HEK293 (cell line): Measurements from ENCODE around the gene MYH7B.

Experiments
- AEBP2 ChIP-seq: fragments of 450-650 bp; formaldehyde crosslinking; IDR thresholded peaks from 2 replicates; pipeline ENCODE4 v1.5.1; 2016; ENCODE audit warnings: missing biosample characterization, missing genetic modification characterization, borderline replicate concordance
- GLIS2 ChIP-seq: fragments of 450-650 bp; formaldehyde crosslinking; IDR thresholded peaks from 2 replicates; pipeline ENCODE4 v1.5.1; 2016; ENCODE audit warnings: missing biosample characterization, missing genetic modification characterization
- HOXC10 ChIP-seq: sonication (generic); formaldehyde crosslinking; IDR thresholded peaks from 2 replicates; pipeline ENCODE4 v1.8.1; 2023; ENCODE audit warnings: mild to moderate bottlenecking, missing genetic modification reagents
- HOXD13 ChIP-seq: sonication (generic); formaldehyde crosslinking; IDR thresholded peaks from 2 replicates; pipeline ENCODE4 v1.8.0; 2022; ENCODE audit warnings: missing genetic modification reagents, borderline replicate concordance
- KLF1 ChIP-seq: fragments of 450-650 bp; formaldehyde crosslinking; IDR thresholded peaks from 2 replicates; pipeline ENCODE4 v1.5.1; 2016; ENCODE audit warnings: missing biosample characterization, missing genetic modification characterization
- KLF16 ChIP-seq: fragments of 450-650 bp; formaldehyde crosslinking; IDR thresholded peaks from 2 replicates; pipeline ENCODE4 v1.5.1; 2017; ENCODE audit warnings: missing biosample characterization, missing genetic modification characterization
- KLF8 ChIP-seq: fragments of 450-650 bp; formaldehyde crosslinking; IDR thresholded peaks from 2 replicates; pipeline ENCODE4 v1.5.1; 2016; ENCODE audit warnings: missing biosample characterization, missing genetic modification characterization
- MZF1 ChIP-seq: fragments of 450-650 bp; formaldehyde crosslinking; IDR thresholded peaks from 2 replicates; pipeline ENCODE4 v1.5.1; 2017; ENCODE audit warnings: missing biosample characterization, missing genetic modification characterization, borderline replicate concordance
- OSR2 ChIP-seq: fragments of 450-650 bp; formaldehyde crosslinking; IDR thresholded peaks from 2 replicates; pipeline ENCODE4 v1.5.1; 2016; ENCODE audit warnings: missing biosample characterization, missing genetic modification characterization
- SALL2 ChIP-seq: fragments of 450-650 bp; formaldehyde crosslinking; IDR thresholded peaks from 2 replicates; pipeline ENCODE4 v1.5.0; 2017; ENCODE audit warnings: missing biosample characterization, mild to moderate bottlenecking, missing genetic modification characterization, borderline replicate concordance
- SETDB1 ChIP-seq: IDR thresholded peaks from one replicate; pipeline ENCODE4 v1.6.1; 2017; ENCODE audit warnings: mild to moderate bottlenecking, low read length, moderate library complexity, mixed read lengths; ENCODE audit not compliant: insufficient read length
- SP3 ChIP-seq: fragments of 450-650 bp; formaldehyde crosslinking; IDR thresholded peaks from 2 replicates; pipeline ENCODE4 v1.5.1; 2016; ENCODE audit warnings: missing biosample characterization, missing genetic modification characterization
- TRIM28 ChIP-seq: IDR thresholded peaks from 2 replicates; pipeline ENCODE4 v1.6.1; 2011; ENCODE audit warnings: low read length, control low read depth, borderline replicate concordance
- YY1 ChIP-seq: fragments of 450-650 bp; formaldehyde crosslinking; IDR thresholded peaks from 2 replicates; pipeline ENCODE4 v1.5.1; 2018; ENCODE audit warnings: missing biosample characterization, missing genetic modification characterization
- ZBTB20 ChIP-seq: fragments of 450-650 bp; formaldehyde crosslinking; IDR thresholded peaks from 2 replicates; pipeline ENCODE4 v1.5.1; 2016; ENCODE audit warnings: missing biosample characterization, missing genetic modification characterization
- ZBTB48 ChIP-seq: fragments of 450-650 bp; formaldehyde crosslinking; IDR thresholded peaks from 2 replicates; pipeline ENCODE4 v1.5.1; 2016; ENCODE audit warnings: missing biosample characterization, missing genetic modification characterization
- ZBTB6 ChIP-seq: fragments of 450-650 bp; formaldehyde crosslinking; IDR thresholded peaks from 2 replicates; pipeline ENCODE4 v1.5.1; 2017; ENCODE audit warnings: missing biosample characterization, missing genetic modification characterization
- ZEB2 ChIP-seq: fragments of 450-650 bp; formaldehyde crosslinking; IDR thresholded peaks from 2 replicates; pipeline ENCODE4 v1.5.1; 2016; ENCODE audit warnings: missing biosample characterization, missing genetic modification characterization
- ZFHX2 ChIP-seq: fragments of 450-650 bp; formaldehyde crosslinking; conservative IDR thresholded peaks from 2 replicates; pipeline ENCODE4 v1.5.1; 2016; ENCODE audit warnings: missing biosample characterization, missing genetic modification characterization
- ZFP3 ChIP-seq: fragments of 450-650 bp; formaldehyde crosslinking; IDR thresholded peaks from 2 replicates; pipeline ENCODE4 v1.5.1; 2016; ENCODE audit warnings: low read depth, missing biosample characterization, missing genetic modification characterization
- ZFP69B ChIP-seq: fragments of 450-650 bp; formaldehyde crosslinking; IDR thresholded peaks from 2 replicates; pipeline ENCODE4 v1.5.1; 2016; ENCODE audit warnings: missing biosample characterization, missing genetic modification characterization
- ZNF140 ChIP-seq: fragments of 450-650 bp; formaldehyde crosslinking; IDR thresholded peaks from 2 replicates; pipeline ENCODE4 v1.5.1; 2016; ENCODE audit warnings: missing biosample characterization, missing genetic modification characterization
- ZNF175 ChIP-seq: fragments of 450-650 bp; formaldehyde crosslinking; IDR thresholded peaks from 2 replicates; pipeline ENCODE4 v1.5.1; 2016; ENCODE audit warnings: missing biosample characterization, missing genetic modification characterization
- ZNF202 ChIP-seq: fragments of 450-650 bp; formaldehyde crosslinking; IDR thresholded peaks from 2 replicates; pipeline ENCODE4 v1.5.1; 2016; ENCODE audit warnings: missing biosample characterization, missing genetic modification characterization, borderline replicate concordance
- ZNF239 ChIP-seq: fragments of 450-650 bp; formaldehyde crosslinking; IDR thresholded peaks from 2 replicates; pipeline ENCODE4 v1.5.1; 2016; ENCODE audit warnings: missing biosample characterization, missing genetic modification characterization
- ZNF292 ChIP-seq: fragments of 450-650 bp; formaldehyde crosslinking; IDR thresholded peaks from 2 replicates; pipeline ENCODE4 v1.5.1; 2016; ENCODE audit warnings: low read depth, missing biosample characterization, missing genetic modification characterization, borderline replicate concordance
- ZNF302 ChIP-seq: fragments of 450-650 bp; formaldehyde crosslinking; IDR thresholded peaks from 2 replicates; pipeline ENCODE4 v1.5.1; 2016; ENCODE audit warnings: missing biosample characterization, missing genetic modification characterization, low read depth
- ZNF324 ChIP-seq: fragments of 450-650 bp; formaldehyde crosslinking; IDR thresholded peaks from 2 replicates; pipeline ENCODE4 v1.5.1; 2016; ENCODE audit warnings: missing biosample characterization, missing genetic modification characterization
- ZNF391 ChIP-seq: fragments of 450-650 bp; formaldehyde crosslinking; IDR thresholded peaks from 2 replicates; pipeline ENCODE4 v1.5.1; 2016; ENCODE audit warnings: low read depth, missing biosample characterization, missing genetic modification characterization, borderline replicate concordance
- ZNF416 ChIP-seq: fragments of 450-650 bp; formaldehyde crosslinking; IDR thresholded peaks from 2 replicates; pipeline ENCODE4 v1.5.1; 2016; ENCODE audit warnings: missing biosample characterization, missing genetic modification characterization
- ZNF48 ChIP-seq: fragments of 450-650 bp; formaldehyde crosslinking; IDR thresholded peaks from 2 replicates; pipeline ENCODE4 v1.5.1; 2016; ENCODE audit warnings: missing biosample characterization, missing genetic modification characterization
- ZNF501 ChIP-seq: fragments of 450-650 bp; formaldehyde crosslinking; IDR thresholded peaks from 2 replicates; pipeline ENCODE4 v1.5.1; 2016; ENCODE audit warnings: missing biosample characterization, missing genetic modification characterization
- ZNF548 ChIP-seq: fragments of 450-650 bp; formaldehyde crosslinking; IDR thresholded peaks from 2 replicates; pipeline ENCODE4 v1.5.1; 2016; ENCODE audit warnings: missing biosample characterization, missing genetic modification characterization
- ZNF549 ChIP-seq: fragments of 450-650 bp; IDR thresholded peaks from 2 replicates; pipeline ENCODE4 v1.5.1; 2018; ENCODE audit warnings: missing biosample characterization, missing genetic modification characterization, mild to moderate bottlenecking, inconsistent platforms, moderate library complexity
- ZNF561 ChIP-seq: fragments of 450-650 bp; IDR thresholded peaks from 2 replicates; pipeline ENCODE4 v1.5.1; 2018; ENCODE audit warnings: missing biosample characterization, missing genetic modification characterization, borderline replicate concordance
- ZNF626 ChIP-seq: fragments of 450-650 bp; sonication (Bioruptor Pico); formaldehyde crosslinking; IDR thresholded peaks from 2 replicates; pipeline ENCODE4 v1.5.1; 2018; ENCODE audit warnings: missing biosample characterization, missing genetic modification characterization, inconsistent platforms
- ZNF654 ChIP-seq: fragments of 450-650 bp; formaldehyde crosslinking; IDR thresholded peaks from 2 replicates; pipeline ENCODE4 v1.5.1; 2016; ENCODE audit warnings: low read depth, missing biosample characterization, missing genetic modification characterization
- ZNF785 ChIP-seq: fragments of 450-650 bp; formaldehyde crosslinking; IDR thresholded peaks from 2 replicates; pipeline ENCODE4 v1.5.1; 2016; ENCODE audit warnings: missing biosample characterization, missing genetic modification characterization
- ZSCAN23 ChIP-seq: fragments of 450-650 bp; formaldehyde crosslinking; IDR thresholded peaks from 2 replicates; pipeline ENCODE4 v1.5.1; 2016; ENCODE audit warnings: missing biosample characterization, missing genetic modification characterization
- ZSCAN30 ChIP-seq: fragments of 450-650 bp; IDR thresholded peaks from 2 replicates; pipeline ENCODE4 v1.5.1; 2018; ENCODE audit warnings: missing biosample characterization, mild to moderate bottlenecking, missing genetic modification characterization, moderate library complexity

The MYH7B gene

GRCh38 chr20:34955231-34956040, at the start of gene MYH7B, which contains the start of gene GSS (continued):
- no peak for TF ChIP-seq ZNF549 (tag by site-specific recombination)
- TF ChIP-seq ZNF239 (tag by site-specific recombination): 0 out of 2 replicates have a peak, but pooled peaks have one; percentile 17
- peak; percentile 64; the same call in 1 of the 2 replicates for TF ChIP-seq ZNF391 (tag by site-specific recombination)
- peak; percentile 94 for TF ChIP-seq ZFP69B
- TF ChIP-seq ZNF140: no peak
- TF ChIP-seq ZNF324 (tag by site-specific recombination): peak; percentile 84; the same call in 1 of the 2 replicates
- peak; percentile 89 for TF ChIP-seq ZBTB48
- no peak for TF ChIP-seq OSR2 (tag by site-specific recombination)
- TF ChIP-seq KLF1 (tag by site-specific recombination): peak; percentile 56
- TF ChIP-seq KLF8 (tag by site-specific recombination): peak; percentile 85; the same call in 1 of the 2 replicates
- TF ChIP-seq ZNF302 (tag by site-specific recombination): no peak
- no peak for TF ChIP-seq ZNF626 (tag by site-specific recombination)
- TF ChIP-seq ZFP3 (tag by site-specific recombination): no peak
- peak; percentile 82 for TF ChIP-seq ZNF785 (tag by site-specific recombination)
- peak; percentile 85 for TF ChIP-seq ZNF501 (tag by site-specific recombination)
- peak; percentile 67; the same call in 1 of the 2 replicates for TF ChIP-seq KLF16 (tag by site-specific recombination)
- peak; percentile 61; the same call in 1 of the 2 replicates for TF ChIP-seq GLIS2
- TF ChIP-seq ZNF654 (tag by site-specific recombination): no peak
- peak; percentile 50; the same call in 1 of the 2 replicates for TF ChIP-seq ZBTB6
- TF ChIP-seq YY1: no peak
- TF ChIP-seq ZBTB20: peak; percentile 96
- TF ChIP-seq HOXD13 (CRISPR knock-in tag): no peak
- peak; percentile 85 for TF ChIP-seq ZEB2 (tag by site-specific recombination)
- no peak for TF ChIP-seq SALL2 (tag by site-specific recombination)
- TF ChIP-seq HOXC10: no peak
- no peak for TF ChIP-seq AEBP2 (tag by site-specific recombination)
- peak; percentile 89 for TF ChIP-seq SP3 (tag by site-specific recombination)
- TF ChIP-seq MZF1: no peak
- no peak for TF ChIP-seq ZNF292 (tag by site-specific recombination)
- no peak for TF ChIP-seq ZNF202 (tag by site-specific recombination)
- TF ChIP-seq ZSCAN23 (tag by site-specific recombination): peak; percentile 91; the same call in 1 of the 2 replicates
- peak; percentile 44 for TF ChIP-seq ZFHX2 (tag by site-specific recombination)
- TF ChIP-seq ZSCAN30 (tag by site-specific recombination): peak; percentile 94
- no peak; the same call in 1 of the 2 replicates for TF ChIP-seq TRIM28
- peak; percentile 76; the same call in 1 of the 2 replicates for TF ChIP-seq ZNF561 (tag by site-specific recombination)
- 0 out of 2 replicates have a peak, but pooled peaks have one; percentile 10 for TF ChIP-seq ZNF548 (tag by site-specific recombination)
- 0 out of 2 replicates have a peak, but pooled peaks have one; percentile 22 for TF ChIP-seq ZNF416 (tag by site-specific recombination)
- no peak for TF ChIP-seq ZNF175
- no peak for TF ChIP-seq ZNF48 (tag by site-specific recombination)
- TF ChIP-seq SETDB1: no peak
